ENCODE measurements around the gene SRXN1.

SRXN1 gene

GRCh38 chr20:623704-624103 lies 29.3 kb downstream of the SRXN1 start:
- no peak for TF ChIP-seq CTCF (conservative IDR thresholded peaks at IDR 0.05)

DNA sequence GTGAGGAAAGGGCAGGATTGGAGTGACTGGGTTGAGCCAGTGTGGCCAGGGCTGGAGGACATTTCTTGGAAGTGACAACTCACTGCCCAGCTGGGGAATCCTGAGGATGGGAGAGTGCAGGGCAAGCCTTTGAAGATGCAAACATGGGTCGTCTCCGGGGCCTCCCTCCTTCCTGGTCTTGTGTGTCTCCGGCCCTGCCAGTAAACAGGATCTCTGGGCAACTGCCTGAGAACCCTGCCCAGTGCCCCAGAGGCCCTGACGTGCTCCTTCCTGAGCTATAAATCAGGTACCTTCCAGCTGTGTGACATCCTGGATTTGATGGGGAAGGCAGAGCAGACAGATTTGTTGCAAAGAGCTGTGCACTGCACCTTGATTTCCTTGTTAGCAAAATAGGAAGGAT lies 30.0 kb downstream of the SRXN1 start:
- TF ChIP-seq CTCF (conservative IDR thresholded peaks at IDR 0.05), result no peak
- H3K27ac ChIP-seq, result no peak overlapping the region

More at GRCh38 chr20:623704-624103, 29.3 kb downstream of the SRXN1 start:
- no peak overlapping the region for H3K27ac ChIP-seq

DNA sequence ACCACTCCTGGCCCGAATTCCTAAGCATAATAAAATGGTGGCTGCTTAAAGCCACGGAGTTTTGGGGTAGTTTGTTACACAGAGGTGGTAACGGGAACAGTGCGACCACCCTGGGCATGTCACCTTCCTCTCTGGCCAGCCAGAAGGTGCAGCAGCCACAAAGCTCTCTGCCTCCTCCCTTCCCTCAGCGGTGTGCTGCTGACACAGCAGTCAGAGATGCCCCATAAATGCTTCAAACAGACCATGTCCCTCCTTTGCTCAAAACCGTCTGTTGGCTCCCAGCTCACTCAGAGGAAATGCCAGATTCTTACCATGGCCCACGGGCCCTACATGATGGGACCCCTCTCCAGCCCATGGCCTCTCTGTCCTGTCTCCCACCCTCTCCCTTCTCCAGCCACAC lies 30.8 kb downstream of the SRXN1 start:
- no peak overlapping the region for H3K27ac ChIP-seq
- TF ChIP-seq CTCF (conservative IDR thresholded peaks at IDR 0.05), result no peak

GRCh38 chr20:621125-621756 lies 31.8 kb downstream of the SRXN1 start:
- no peak for TF ChIP-seq CTCF (conservative IDR thresholded peaks at IDR 0.05)
- H3K27ac ChIP-seq, result no peak overlapping the region

- TF ChIP-seq CTCF (conservative IDR thresholded peaks at IDR 0.05), result no peak
- H3K27ac ChIP-seq, result no peak overlapping the region
These were observed 32.8 kb downstream of the SRXN1 start for GRCh38 chr20:620246-620645.

GRCh38 chr20:618980-619379 lies 34.0 kb downstream of the SRXN1 start:
- TF ChIP-seq CTCF (conservative IDR thresholded peaks at IDR 0.05), result no peak
- no peak overlapping the region for H3K27ac ChIP-seq

- TF ChIP-seq CTCF (conservative IDR thresholded peaks at IDR 0.05), result no peak
- H3K27ac ChIP-seq, result no peak overlapping the region
These were observed 34.9 kb downstream of the SRXN1 start for GRCh38 chr20:617934-618690.

Data from VCaP (cell line).